BJ (cell line): ENCODE data around the gene GNAI2. TPM values are rescaled to one million over a fixed set of nuclear protein-coding genes. Genes with fewer than 3 reads are reported as not detected.

ENCODE experiments used
- CTCF ChIA-PET: fragments of 350-600 bp; formaldehyde crosslinking; extraction: SDS; loops from one replicate; lab custom pipeline; 2021; ENCODE audit warnings: antibody characterized with exemption, inconsistent platforms; lab: Yijun Ruan, JAX
- POLR2A ChIA-PET: fragments of 300-600 bp; sonication (Branson Sonifier 250); formaldehyde crosslinking; extraction: SDS; loops from one replicate; lab custom pipeline; 2021; ENCODE audit warnings: antibody characterized with exemption; lab: Charles Lee
- DNase-seq: peaks from one replicate; pipeline ENCODE4 v3.0.0-alpha.2; 2011; ENCODE audit warnings: low read depth
- H3K27me3 ChIP-seq: 2 replicates; pipeline ENCODE4 v1.6.0; 2011; ENCODE audit warnings: low read length; ENCODE audit not compliant: control insufficient read depth, insufficient read depth
- H3K36me3 ChIP-seq: 2 replicates; pipeline ENCODE4 v1.5.1; 2011; ENCODE audit warnings: low read length; ENCODE audit not compliant: control insufficient read depth, insufficient read depth
- H3K4me3 ChIP-seq: 2 replicates; pipeline ENCODE4 v1.5.1; 2011; ENCODE audit warnings: low read depth, mild to moderate bottlenecking, control low read depth, low read length
- polyA plus RNA-seq: library from polyadenylated mRNA; depleted of rRNA; stranded (reverse); fragments of >200 nt; gene quantifications from 2 replicates; pipeline ENCODE4 v1.2.3, GENCODE V29; 2011
- TF ChIP-seq, protein P1 (sequence below): IDR thresholded peaks from 2 replicates; pipeline ENCODE4 v1.5.1; 2011; ENCODE audit warnings: low read depth, mild to moderate bottlenecking, control low read depth, inconsistent platforms, low read length, moderate library complexity; ENCODE audit not compliant: insufficient read depth

Gene GNAI2
- polyA plus RNA-seq, 1 experiment: 887 TPM

DNA sequence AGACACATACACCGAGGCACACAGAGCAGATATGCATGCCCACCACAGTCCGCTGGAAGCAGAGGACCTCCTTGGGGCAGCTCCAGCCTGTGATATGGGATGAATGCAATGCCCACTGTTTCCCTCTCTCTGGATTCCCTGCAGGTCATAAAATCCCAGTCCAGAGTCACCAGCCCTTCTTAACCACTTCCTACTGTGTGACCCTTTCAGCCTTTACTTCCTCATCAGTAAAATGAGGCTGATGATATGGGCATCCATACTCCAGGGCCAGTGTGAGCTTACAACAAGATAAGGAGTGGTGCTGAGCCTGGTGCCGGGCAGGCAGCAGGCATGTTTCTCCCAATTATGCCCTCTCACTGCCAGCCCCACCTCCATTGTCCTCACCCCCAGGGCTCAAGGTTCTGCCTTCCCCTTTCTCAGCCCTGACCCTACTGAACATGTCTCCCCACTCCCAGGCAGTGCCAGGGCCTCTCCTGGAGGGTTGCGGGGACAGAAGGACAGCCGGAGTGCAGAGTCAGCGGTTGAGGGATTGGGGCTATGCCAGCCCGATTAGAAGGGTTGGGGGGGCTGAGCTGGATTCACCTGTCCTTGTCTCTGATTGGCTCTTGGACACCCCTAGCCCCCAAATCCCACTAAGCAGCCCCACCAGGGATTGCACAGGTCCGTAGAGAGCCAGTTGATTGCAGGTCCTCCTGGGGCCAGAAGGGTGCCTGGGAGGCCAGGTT is 44.9 kb upstream of the GNAI2 start, which contains the start of gene GNAT1:
Gene GNAT1 (plus strand): TSS at position 675 of the 725 bp plus-strand sequence. CDS start 116 bp downstream, outside the sequence.
- ChIA-PET CTCF (interaction anchor here (0.6 to 16.3 kb wide), 15 partner anchors 9 to 388 kb away, joined by 3 to 378 read pairs (median 6); partner anchors contain the start of genes GNAI2, INKA1 and SLC38A3), POLR2A (no interaction called here)
- Histone ChIP-seq H3K4me3 (no peak within 1 kb of the TSS), H3K36me3 (no peaks in the 10 kb centered on the region), H3K27me3 (peaks cover 8% of the 10 kb centered on the region)
- TF ChIP-seq, protein P1, sequence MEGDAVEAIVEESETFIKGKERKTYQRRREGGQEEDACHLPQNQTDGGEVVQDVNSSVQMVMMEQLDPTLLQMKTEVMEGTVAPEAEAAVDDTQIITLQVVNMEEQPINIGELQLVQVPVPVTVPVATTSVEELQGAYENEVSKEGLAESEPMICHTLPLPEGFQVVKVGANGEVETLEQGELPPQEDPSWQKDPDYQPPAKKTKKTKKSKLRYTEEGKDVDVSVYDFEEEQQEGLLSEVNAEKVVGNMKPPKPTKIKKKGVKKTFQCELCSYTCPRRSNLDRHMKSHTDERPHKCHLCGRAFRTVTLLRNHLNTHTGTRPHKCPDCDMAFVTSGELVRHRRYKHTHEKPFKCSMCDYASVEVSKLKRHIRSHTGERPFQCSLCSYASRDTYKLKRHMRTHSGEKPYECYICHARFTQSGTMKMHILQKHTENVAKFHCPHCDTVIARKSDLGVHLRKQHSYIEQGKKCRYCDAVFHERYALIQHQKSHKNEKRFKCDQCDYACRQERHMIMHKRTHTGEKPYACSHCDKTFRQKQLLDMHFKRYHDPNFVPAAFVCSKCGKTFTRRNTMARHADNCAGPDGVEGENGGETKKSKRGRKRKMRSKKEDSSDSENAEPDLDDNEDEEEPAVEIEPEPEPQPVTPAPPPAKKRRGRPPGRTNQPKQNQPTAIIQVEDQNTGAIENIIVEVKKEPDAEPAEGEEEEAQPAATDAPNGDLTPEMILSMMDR: no peak
- no peak for DNase-seq

DNA sequence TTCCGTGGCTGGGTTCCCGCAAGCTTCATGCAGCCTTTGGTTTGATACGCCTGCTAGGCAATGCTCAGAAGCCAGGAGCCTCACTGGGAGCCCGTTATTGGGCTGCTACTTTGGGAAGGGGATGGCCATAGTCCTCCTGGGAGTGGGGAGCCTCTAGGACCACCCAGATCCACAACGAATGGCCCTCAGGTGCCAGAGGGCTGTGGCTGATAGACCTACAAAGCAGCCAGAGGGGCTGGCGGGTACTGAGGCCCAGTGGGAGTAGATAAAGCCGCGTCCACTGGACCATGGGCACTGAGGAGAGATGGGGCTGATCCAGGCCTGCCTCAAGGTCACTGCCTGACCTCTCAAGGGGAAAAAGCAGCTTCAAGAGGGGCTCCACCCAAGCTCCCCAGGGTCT is 43.9 kb upstream of the GNAI2 start:
- H3K36me3 ChIP-seq: no peaks in the 10 kb centered on the region
- no peak for DNase-seq
- peaks cover 10% of the 10 kb centered on the region for H3K27me3 ChIP-seq
- TF ChIP-seq, protein P1: no peak
- no peak overlapping the region for H3K4me3 ChIP-seq
- ChIA-PET CTCF (interaction anchor here (0.6 to 16.3 kb wide), 20 partner anchors 9 to 132 kb away, joined by 3 to 378 read pairs (median 6); partner anchors contain the start of genes GNAI2, SEMA3B and SLC38A3), POLR2A (no interaction called here)

DNA sequence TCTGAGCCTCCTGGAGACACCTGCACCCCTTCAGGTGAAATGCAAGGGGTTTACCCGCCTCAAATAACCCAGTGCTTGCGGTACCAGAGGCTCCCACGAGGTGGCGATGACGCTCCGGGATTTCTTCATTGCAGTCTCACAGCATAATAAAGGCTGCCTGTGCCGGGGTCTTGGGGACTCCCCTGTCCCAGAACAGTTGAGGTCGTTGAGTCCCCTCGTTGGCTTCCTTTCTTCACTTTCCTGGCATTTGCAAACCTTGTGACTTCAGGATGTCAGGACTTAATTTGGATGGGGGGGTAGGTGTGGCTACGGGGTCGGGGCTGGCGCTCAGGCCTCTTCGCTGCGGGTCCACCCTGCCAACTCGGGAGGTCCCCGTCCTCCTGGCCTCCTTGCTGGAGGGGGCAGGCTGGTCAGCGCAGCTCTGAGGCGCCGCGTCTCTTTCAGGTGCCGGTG is 43.3 kb upstream of the GNAI2 start:
- ChIA-PET CTCF (interaction anchor here (0.6 to 16.3 kb wide), 24 partner anchors 10 to 135 kb away, joined by 3 to 378 read pairs (median 6); partner anchors contain the start of genes GNAI2, LSMEM2, SEMA3B and SLC38A3), POLR2A (no interaction called here)
- TF ChIP-seq, protein P1: peak; percentile 92
- no peak overlapping the region for H3K4me3 ChIP-seq
- H3K27me3 ChIP-seq: peaks cover 10% of the 10 kb centered on the region
- no peak for DNase-seq
- H3K36me3 ChIP-seq: no peaks in the 10 kb centered on the region

DNA sequence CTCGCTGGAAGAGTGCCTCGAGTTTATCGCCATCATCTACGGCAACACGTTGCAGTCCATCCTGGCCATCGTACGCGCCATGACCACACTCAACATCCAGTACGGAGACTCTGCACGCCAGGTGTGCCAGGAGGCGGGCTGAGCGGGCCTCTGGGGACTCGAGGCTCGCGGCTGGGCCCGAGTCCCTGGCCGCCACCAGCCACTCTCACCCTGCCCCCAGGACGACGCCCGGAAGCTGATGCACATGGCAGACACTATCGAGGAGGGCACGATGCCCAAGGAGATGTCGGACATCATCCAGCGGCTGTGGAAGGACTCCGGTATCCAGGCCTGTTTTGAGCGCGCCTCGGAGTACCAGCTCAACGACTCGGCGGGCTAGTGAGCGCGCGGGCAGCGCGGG is 42.7 kb upstream of the GNAI2 start:
- no peaks in the 10 kb centered on the region for H3K36me3 ChIP-seq
- ChIA-PET POLR2A (no interaction called here), CTCF (interaction anchor here (0.7 to 16.3 kb wide), 26 partner anchors 10 to 331 kb away, joined by 3 to 378 read pairs (median 8); partner anchors contain the start of genes LSMEM2, SEMA3B, SLC38A3 and TUSC2)
- H3K4me3 ChIP-seq: no peak overlapping the region
- TF ChIP-seq, protein P1: no peak
- H3K27me3 ChIP-seq: peaks cover 10% of the 10 kb centered on the region
- DNase-seq: no peak

DNA sequence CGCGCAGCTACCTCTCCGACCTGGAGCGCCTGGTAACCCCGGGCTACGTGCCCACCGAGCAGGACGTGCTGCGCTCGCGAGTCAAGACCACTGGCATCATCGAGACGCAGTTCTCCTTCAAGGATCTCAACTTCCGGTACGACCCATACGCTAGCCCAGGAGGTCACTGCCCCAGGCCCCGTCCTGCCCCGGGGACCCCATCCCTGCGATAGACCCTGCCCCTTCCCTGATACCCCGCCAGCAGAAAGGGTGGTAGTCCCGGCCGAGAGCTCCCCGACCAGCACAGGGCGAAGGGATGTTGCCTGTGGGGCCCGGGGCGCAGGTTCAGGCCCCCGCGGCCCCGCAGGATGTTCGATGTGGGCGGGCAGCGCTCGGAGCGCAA is 42.3 kb upstream of the GNAI2 start:
- no peak for DNase-seq
- ChIA-PET POLR2A (no interaction called here), CTCF (interaction anchor here (0.7 to 16.3 kb wide), 29 partner anchors 11 to 331 kb away, joined by 3 to 378 read pairs (median 8); partner anchors contain the start of genes GNAI2, LSMEM2, SEMA3B and SLC38A3)
- Histone ChIP-seq H3K36me3 (no peaks in the 10 kb centered on the region), H3K4me3 (no peak overlapping the region), H3K27me3 (peaks cover 10% of the 10 kb centered on the region)
- TF ChIP-seq, protein P1: no peak
